ENCODE measurements around the gene REEP1. TPM values are rescaled to one million over a fixed set of nuclear protein-coding genes. Genes with fewer than 3 reads are reported as not detected.

The REEP1 gene
- total and polyA plus RNA-seq, 2 experiments from 2014 or later = not detected

- no peaks in the 10 kb centered on the region for H3K27me3 ChIP-seq (replicated peaks; ENCODE audit: insufficient read depth)
- no peak for DNase-seq
- no peaks in the 10 kb centered on the region for H4K20me1 ChIP-seq (ENCODE audit: insufficient read depth)
- no peak overlapping the region for H3K4me3 ChIP-seq
- H3K27ac ChIP-seq = no peak overlapping the region
- no peak overlapping the region for H3K9ac ChIP-seq
- in situ Hi-C loops (cut with MboI) = loop anchor here (10.0 kb wide), 1 partner anchor 149 kb away; no protein-coding TSS in a partner anchor
- no peak overlapping the region for H2AFZ ChIP-seq
- 59 to 75% methylated on average over 4 of the region's 4 CpGs for WGBS, 2 experiments (ENCODE audit: low coverage in 1 of 2, low lambda C conversion rate in 2 of 2, missing lambda C conversion rate in 2 of 2)
- H3K9me2 ChIP-seq (ENCODE audit: insufficient read depth) = no peaks in the 10 kb centered on the region
- no peak for TF ChIP-seq EZH2 (IDR thresholded peaks at IDR 0.05; ENCODE audit: insufficient read depth, poor library complexity, severe bottlenecking)
- no peak for TF ChIP-seq EZH2phosphoT487 (IDR thresholded peaks at IDR 0.05; ENCODE audit: insufficient read depth, low read depth)
- H3K79me2 ChIP-seq (ENCODE audit: insufficient read depth) = no peaks in the 10 kb centered on the region
- H3K4me1 ChIP-seq (ENCODE audit: insufficient read depth) = peaks cover 20% of the 10 kb centered on the region
- no peak overlapping the region for H3K4me2 ChIP-seq (ENCODE audit: unreplicated experiment)
- no peaks in the 10 kb centered on the region for H3K36me3 ChIP-seq (ENCODE audit: low read depth)
- H3F3A ChIP-seq (ENCODE audit: insufficient read depth) = peaks cover 12% of the 10 kb centered on the region; the same call in 1 of the 2 replicates
- H3K9me3 ChIP-seq (ENCODE audit: low read depth) = no peaks in the 10 kb centered on the region
These were observed 111.4 kb downstream of the REEP1 start for GRCh38 chr2:86226070-86226469.

GRCh38 chr2:86225581-86225980 lies 111.8 kb downstream of the REEP1 start:
- no peaks in the 10 kb centered on the region for H4K20me1 ChIP-seq (ENCODE audit: insufficient read depth)
- DNase-seq = no peak
- no peaks in the 10 kb centered on the region for H3K79me2 ChIP-seq (ENCODE audit: insufficient read depth)
- no peak overlapping the region for H3K4me3 ChIP-seq
- TF ChIP-seq EZH2phosphoT487 (IDR thresholded peaks at IDR 0.05; ENCODE audit: insufficient read depth, low read depth) (no peak), EZH2 (IDR thresholded peaks at IDR 0.05; ENCODE audit: insufficient read depth, poor library complexity, severe bottlenecking) (no peak)
- peaks cover 20% of the 10 kb centered on the region for H3K4me1 ChIP-seq (ENCODE audit: insufficient read depth)
- H3K9ac ChIP-seq = no peak overlapping the region
- no peaks in the 10 kb centered on the region for H3K9me3 ChIP-seq (ENCODE audit: low read depth)
- in situ Hi-C loops (cut with MboI) = loop anchor here (10.0 kb wide), 1 partner anchor 149 kb away; no protein-coding TSS in a partner anchor
- no peak overlapping the region for H2AFZ ChIP-seq
- H3K27ac ChIP-seq = no peak overlapping the region
- WGBS, 2 experiments (ENCODE audit: low coverage in 1 of 2, low lambda C conversion rate in 2 of 2, missing lambda C conversion rate in 2 of 2) = 77 to 86% methylated on average over 6 of the region's 6 CpGs
- H3K36me3 ChIP-seq (ENCODE audit: low read depth) = no peaks in the 10 kb centered on the region
- no peak overlapping the region for H3K4me2 ChIP-seq (ENCODE audit: unreplicated experiment)
- H3K9me2 ChIP-seq (ENCODE audit: insufficient read depth) = no peaks in the 10 kb centered on the region
- no peaks in the 10 kb centered on the region for H3K27me3 ChIP-seq (replicated peaks; ENCODE audit: insufficient read depth)
- H3F3A ChIP-seq (ENCODE audit: insufficient read depth) = peaks cover 12% of the 10 kb centered on the region; the same call in 1 of the 2 replicates

- WGBS, 2 experiments (ENCODE audit: low coverage in 1 of 2, low lambda C conversion rate in 2 of 2, missing lambda C conversion rate in 2 of 2) = 77 to 79% methylated on average over 9 of the region's 9 CpGs
- H3K36me3 ChIP-seq (ENCODE audit: low read depth) = no peaks in the 10 kb centered on the region
- no peak overlapping the region for H2AFZ ChIP-seq
- no peaks in the 10 kb centered on the region for H4K20me1 ChIP-seq (ENCODE audit: insufficient read depth)
- H3K4me2 ChIP-seq (ENCODE audit: unreplicated experiment) = no peak overlapping the region
- H3K4me3 ChIP-seq = no peak overlapping the region
- no peak overlapping the region for H3K27ac ChIP-seq
- H3K79me2 ChIP-seq (ENCODE audit: insufficient read depth) = no peaks in the 10 kb centered on the region
- peaks cover 20% of the 10 kb centered on the region for H3K4me1 ChIP-seq (ENCODE audit: insufficient read depth)
- no peaks in the 10 kb centered on the region for H3K9me3 ChIP-seq (ENCODE audit: low read depth)
- in situ Hi-C loops (cut with MboI) = loop anchor here (10.0 kb wide), 1 partner anchor 150 kb away; no protein-coding TSS in a partner anchor
- H3F3A ChIP-seq (ENCODE audit: insufficient read depth) = peaks cover 12% of the 10 kb centered on the region; the same call in 1 of the 2 replicates
- TF ChIP-seq EZH2phosphoT487 (IDR thresholded peaks at IDR 0.05; ENCODE audit: insufficient read depth, low read depth) (no peak), EZH2 (IDR thresholded peaks at IDR 0.05; ENCODE audit: insufficient read depth, poor library complexity, severe bottlenecking) (no peak)
- no peaks in the 10 kb centered on the region for H3K9me2 ChIP-seq (ENCODE audit: insufficient read depth)
- H3K27me3 ChIP-seq (replicated peaks; ENCODE audit: insufficient read depth) = no peaks in the 10 kb centered on the region
- no peak overlapping the region for H3K9ac ChIP-seq
- DNase-seq = no peak
These were observed 112.6 kb downstream of the REEP1 start for GRCh38 chr2:86224645-86225355.

- Histone ChIP-seq H3K9me2 (ENCODE audit: insufficient read depth) (no peaks in the 10 kb centered on the region), H3K27ac (no peak overlapping the region), H3F3A (ENCODE audit: insufficient read depth) (peaks cover 12% of the 10 kb centered on the region; the same call in 1 of the 2 replicates), H3K4me2 (ENCODE audit: unreplicated experiment) (peak overlapping the region; percentile 24), H4K20me1 (ENCODE audit: insufficient read depth) (no peaks in the 10 kb centered on the region), H3K79me2 (ENCODE audit: insufficient read depth) (no peaks in the 10 kb centered on the region), H3K27me3 (replicated peaks; ENCODE audit: insufficient read depth) (no peaks in the 10 kb centered on the region), H3K4me3 (no peak overlapping the region), H2AFZ (peak overlapping the region; percentile 55; the same call in 1 of the 2 replicates), H3K9ac (peak overlapping the region; percentile 18; the same call in 1 of the 2 replicates), H3K9me3 (ENCODE audit: low read depth) (no peaks in the 10 kb centered on the region), H3K36me3 (ENCODE audit: low read depth) (no peaks in the 10 kb centered on the region), H3K4me1 (ENCODE audit: insufficient read depth) (peaks cover 20% of the 10 kb centered on the region)
- in situ Hi-C loops (cut with MboI) = loop anchor here (10.0 kb wide), 1 partner anchor 151 kb away; no protein-coding TSS in a partner anchor
- DNase-seq = no peak
- 60 to 73% methylated on average over 2 of the region's 2 CpGs for WGBS, 2 experiments (ENCODE audit: low coverage in 1 of 2, low lambda C conversion rate in 2 of 2, missing lambda C conversion rate in 2 of 2)
- TF ChIP-seq EZH2 (IDR thresholded peaks at IDR 0.05; ENCODE audit: insufficient read depth, poor library complexity, severe bottlenecking) = no peak
- TF ChIP-seq EZH2phosphoT487 (IDR thresholded peaks at IDR 0.05; ENCODE audit: insufficient read depth, low read depth) = no peak
These were observed 113.4 kb downstream of the REEP1 start for GRCh38 chr2:86223927-86224560.
